HG02870 (cell line): ENCODE results near the gene AGO3.

ENCODE experiments used
- ATAC-seq: cut with Tn5 transposase; IDR thresholded peaks from one replicate; pipeline ENCODE4 v1.9.1; 2021; ENCODE audit warnings: mild to moderate bottlenecking, moderate library complexity; ENCODE audit not compliant: unreplicated experiment

The AGO3 gene

DNA sequence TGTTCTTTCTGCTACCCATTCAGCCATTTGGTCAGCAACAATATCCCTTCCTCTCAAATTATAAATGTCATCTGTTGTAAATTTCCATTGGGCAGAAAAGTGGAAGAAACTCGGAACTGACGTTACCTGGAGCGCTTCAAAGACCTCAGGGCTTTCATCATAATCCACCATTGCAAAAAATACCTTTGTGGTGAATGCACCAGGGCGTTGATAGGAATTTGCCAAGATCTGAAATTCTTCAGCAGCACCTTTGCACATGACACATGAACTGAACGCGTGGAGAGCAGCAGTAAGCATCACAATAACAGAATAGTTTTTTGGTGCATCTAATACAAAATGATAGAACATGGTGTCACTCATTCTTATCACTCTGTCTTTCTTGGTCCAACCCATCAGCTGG lies 149.9 kb downstream of the AGO3 start:
- no peak for ATAC-seq

DNA sequence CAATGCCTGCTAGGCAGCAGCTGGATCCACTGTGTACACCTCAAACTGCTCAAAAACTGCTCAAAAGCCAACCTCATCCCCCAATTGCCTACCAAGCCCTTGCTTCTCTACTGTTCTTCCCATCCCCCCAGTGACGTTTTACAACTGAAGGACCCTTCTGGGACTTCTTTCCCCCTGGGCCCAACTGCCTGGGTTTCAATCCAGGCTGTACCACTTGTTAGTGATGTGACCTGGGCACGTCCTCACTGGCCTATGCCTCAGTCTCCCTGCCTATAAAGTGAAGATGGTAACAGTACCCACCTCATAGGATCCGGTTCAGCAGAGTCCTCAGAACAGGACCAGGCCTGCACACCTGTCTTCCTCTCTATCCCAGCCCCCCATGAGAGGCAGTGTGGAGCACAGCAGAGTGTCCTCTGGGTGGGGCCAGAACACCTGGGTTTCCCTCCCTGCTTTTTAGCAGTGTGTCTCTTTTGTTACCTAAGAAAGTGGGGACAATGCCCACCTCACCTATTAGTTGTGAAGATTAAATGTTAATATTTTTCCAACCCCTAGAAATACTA lies 151.1 kb downstream of the AGO3 start:
- ATAC-seq = no peak

DNA sequence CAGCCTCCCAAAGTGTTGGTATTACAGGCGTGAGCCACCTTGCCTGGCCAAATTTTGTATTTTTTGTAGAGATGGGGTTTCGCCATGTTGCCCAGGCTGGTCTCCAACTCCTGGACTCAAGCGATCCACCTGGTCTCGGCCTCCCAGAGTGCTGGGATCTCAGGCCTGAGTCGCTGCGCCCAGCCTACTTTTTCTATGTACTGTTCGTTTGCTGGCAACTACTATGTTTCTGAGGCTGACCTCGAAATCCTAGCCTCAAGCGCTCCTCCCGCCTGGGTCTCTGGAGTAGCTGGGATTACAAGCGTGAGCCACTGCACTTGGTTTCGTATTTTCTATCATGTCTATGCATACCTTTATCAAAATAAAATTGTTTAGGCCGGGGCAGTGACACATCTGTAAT lies 152.3 kb downstream of the AGO3 start:
- no peak for ATAC-seq

DNA sequence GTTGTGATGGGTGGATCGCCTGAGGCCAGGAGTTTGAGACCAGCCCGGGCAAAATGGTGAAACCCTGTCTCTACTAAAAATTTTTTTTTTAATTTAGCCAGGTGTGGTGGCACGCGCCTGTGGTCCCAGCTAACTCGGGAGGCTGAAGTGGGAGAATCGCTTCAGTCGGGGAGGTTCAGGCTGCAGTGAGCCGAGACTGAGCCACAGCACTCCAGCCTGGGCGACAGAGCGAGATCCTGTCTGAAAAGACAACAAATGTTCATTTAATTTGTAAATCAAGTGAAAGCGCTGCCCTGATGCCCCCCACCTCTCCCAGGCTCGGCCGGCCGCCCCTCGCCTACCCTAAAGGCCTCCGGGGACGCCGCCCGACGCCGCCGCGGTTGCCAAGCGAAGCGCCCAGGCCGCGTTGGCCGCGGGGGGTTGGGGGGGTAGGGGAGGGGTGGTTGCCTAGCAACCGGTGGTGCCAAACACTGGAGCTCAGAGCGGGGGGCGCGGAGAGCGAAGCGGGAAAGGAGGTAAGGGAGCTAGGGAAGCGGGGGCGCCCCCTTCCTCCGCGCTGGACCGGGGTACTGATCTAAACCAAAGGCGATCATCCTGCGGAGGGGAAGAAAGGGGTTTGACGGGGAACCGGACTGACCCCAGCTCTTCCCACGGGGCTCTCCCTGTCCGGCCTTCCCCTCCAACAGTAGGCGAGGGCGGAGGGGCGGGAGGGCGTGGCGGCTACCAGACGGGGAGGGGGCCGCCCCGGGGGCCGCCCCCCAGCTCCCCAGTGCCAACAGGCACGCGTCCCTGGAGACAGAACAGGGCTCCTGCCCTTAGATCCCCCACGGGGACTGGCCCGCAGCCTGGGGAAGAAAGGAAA lies 153.0 kb downstream of the AGO3 start, which contains the start of gene TEKT2:
TEKT2 (plus strand) TSS at position 460 of the 862 bp plus-strand sequence. CDS start 828 bp downstream, outside the sequence.
- no peak for ATAC-seq

DNA sequence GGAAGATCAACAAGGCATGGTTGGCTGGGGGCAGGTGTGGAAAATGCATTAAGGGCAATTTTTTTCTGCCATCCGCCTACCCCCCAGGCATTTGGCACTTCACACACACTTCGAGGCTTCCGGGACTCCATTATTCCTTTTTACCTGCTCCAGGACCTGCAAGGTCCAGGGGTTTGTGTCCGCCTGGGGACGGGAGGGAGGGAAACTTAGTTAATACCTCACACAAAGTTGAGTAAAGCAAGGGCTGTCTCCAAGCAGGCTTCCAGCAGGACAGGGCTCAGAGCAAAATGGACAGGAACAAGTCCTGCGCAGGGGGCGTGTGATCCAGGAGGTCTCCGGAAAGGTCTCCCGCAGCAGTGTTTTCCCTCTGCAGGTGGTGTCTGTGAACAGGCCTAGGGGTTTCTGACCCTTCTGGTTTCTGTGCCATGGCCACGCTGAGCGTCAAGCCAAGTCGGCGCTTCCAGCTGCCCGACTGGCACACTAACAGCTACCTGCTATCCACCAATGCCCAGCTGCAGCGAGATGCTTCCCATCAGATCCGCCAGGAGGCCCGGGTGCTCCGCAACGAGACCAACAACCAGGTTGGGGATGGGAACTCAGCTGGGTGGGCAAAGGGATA lies 153.7 kb downstream of the AGO3 start:
- ATAC-seq = no peak

DNA sequence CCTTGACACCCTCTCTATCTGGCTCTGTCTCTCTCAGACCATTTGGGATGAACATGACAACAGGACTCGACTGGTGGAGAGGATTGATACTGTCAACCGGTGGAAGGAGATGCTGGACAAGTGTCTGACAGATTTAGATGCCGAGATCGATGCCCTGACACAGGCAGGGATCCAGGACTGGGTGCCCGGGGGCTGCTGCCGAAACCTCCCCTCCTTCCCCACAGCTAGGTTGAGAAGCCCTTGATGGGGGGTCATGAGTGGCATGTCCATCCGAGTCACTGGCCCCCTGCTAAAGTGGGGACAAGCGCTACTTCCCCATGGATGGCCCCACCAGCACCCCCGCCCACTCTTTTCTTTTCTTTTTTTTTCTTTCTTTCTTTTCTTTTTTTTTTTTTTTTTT lies 154.2 kb downstream of the AGO3 start:
- ATAC-seq = no peak

DNA sequence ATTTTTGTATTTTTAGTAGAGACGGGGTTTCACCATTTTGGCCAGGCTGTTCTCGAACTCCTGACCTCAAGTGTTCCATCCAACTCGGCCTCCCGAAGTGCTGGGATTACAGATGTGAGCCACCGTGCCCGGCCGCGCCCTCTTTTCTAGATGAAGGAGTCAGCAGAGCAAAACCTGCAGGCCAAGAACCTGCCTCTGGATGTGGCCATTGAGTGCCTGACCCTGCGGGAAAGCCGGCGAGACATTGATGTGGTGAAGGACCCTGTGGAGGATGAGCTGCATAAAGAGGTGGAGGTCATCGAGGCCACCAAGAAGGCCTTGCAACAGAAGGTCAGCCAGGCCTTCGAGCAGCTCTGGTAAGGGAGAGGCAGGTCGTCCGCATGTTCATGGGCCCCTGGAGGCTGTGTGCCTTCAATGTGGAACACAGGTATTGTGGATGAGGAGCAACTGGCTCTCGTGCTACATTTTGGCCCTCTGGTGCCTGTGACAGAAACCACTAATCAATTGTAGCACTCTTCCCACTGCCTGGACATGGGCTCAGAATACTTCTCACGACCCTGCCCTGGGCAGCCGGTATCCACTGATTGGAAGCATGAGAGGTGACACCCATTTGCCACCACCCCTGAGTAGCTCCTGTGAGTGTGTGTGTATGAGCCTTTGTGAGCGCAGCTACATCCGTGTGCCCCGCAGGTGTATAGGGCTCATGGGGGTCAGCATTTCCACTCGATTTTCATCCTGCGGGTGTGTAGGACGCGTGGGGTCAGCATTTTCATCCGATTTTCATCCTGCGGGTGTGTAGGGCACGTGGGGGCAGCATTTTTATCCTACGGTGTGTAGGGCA lies 155.0 kb downstream of the AGO3 start:
- ATAC-seq = no peak

DNA sequence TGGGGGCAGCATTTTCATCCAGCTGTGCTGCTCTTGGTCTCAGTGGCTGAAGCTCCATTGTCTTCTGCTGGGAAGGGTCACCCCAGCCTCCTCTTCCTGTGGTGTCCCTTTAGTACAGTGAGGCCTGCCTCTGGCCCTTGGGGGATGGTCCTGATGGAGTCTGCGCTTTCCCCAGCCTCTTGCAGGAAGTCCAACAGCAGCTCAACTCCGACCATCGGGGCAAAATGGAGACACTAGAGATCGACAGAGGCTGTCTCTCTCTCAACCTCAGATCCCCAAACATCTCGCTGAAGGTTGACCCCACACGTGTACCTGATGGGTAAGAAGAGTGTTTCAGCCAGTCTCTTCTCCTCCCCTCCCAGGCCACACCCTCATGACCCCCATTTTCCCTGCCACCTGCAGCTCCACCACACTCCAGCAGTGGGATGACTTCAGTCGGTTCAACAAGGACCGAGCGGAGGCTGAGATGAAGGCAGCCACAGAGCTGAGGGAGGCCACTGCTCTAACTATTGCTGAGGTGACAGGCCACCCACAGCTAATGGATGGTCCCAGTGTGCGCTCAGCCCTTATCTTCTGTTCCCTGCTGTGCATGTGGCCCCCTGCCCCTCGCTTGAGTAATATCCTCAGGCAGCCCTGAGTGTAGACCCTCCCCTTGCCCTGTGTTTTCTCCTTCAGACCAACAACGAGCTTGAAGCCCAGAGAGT lies 155.8 kb downstream of the AGO3 start:
- ATAC-seq = no peak

DNA sequence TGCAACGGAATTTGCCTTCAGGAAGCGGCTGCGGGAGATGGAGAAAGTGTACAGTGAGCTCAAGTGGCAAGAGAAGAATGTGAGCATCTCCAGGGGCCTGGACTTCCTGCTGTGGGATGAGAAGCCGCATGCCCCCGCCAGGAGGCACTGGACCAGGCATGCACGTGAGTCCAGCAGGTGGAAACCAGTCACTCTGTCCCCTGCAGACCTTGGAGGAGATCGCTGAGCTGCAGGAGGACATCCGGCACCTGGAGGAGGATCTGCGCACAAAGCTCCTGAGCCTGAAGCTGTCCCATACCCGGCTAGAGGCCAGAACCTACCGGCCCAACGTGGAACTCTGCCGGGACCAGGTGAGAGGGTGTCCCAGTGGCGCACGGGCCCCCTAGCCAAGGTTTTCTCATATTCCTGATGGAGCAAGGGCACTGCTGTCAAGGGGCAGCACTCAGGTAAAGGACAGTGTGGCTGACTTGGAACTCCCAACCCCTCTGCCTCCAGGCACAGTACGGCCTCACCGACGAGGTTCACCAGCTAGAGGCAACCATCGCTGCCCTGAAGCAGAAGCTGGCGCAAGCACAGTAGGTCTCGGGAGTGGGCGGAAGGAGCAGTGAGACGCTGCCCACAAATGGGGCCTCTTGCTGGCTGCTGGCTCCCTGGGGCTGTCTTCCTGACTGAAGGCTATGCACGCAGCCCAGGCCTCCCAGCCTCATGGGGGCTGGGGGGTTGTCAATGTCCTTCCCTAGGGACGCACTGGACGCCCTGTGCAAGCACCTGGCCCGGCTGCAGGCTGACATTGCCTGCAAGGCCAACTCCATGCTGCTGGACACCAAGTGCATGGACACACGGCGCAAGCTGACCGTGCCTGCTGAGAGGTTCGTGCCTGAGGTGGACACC lies 156.6 kb downstream of the AGO3 start:
- ATAC-seq = no peak

DNA sequence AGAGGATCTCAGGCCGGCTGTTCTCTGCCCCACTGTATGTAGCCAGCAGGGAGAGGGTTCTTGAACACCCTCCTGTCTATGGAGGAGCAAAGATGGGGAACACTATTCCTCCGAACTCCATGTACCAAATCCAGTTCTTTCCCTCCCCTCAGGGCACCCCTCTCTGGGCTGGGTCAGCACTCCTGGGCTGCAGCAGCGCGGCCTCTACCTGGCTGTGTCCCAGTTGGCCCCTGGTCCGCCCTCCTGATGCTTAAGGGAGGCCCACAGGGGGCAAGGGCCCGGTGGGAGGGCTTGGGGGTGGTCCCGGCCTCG lies 157.3 kb downstream of the AGO3 start:
- ATAC-seq = peak; percentile 4

DNA sequence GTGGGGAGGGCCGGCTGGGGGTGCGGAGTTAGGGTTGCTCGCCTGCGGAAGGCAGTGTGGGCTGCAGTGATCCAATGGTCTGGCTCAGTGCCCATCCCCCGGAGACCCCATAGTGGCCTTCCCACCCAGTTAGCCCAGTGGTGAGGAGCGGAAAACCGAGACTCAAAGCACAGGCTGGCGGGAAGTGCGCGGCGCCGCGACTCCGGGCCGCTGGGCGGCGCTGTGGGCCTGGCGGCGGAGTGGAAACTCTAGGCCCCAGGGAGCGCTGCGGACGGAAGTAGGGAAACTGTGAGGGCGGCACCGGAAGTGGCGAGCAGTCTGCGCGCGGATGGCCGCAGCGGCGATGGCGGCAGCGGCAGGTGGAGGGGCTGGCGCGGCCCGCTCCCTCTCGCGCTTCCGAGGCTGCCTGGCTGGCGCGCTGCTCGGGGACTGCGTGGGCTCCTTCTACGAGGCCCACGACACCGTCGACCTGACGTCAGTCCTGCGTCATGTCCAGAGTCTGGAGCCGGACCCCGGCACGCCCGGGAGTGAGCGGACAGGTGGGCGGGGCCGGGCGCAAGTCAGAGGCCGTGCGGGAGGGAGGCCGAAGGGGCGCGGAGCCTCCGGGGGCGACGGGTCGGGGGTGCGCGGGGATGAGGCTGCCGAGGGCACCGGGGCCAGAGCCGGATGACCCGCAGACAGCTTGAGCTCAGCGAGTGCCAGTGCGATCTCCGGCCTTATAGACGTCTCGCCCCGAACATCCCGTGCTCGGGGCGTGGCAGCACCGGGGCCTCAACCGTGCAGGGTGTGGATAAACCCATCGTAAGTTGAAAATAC lies 157.9 kb downstream of the AGO3 start, which contains the start of gene ADPRS:
ADPRS (plus strand) TSS at position 316 of the 816 bp plus-strand sequence; CDS start at position 329, 13 bp downstream.
- ATAC-seq = peak; percentile 75

DNA sequence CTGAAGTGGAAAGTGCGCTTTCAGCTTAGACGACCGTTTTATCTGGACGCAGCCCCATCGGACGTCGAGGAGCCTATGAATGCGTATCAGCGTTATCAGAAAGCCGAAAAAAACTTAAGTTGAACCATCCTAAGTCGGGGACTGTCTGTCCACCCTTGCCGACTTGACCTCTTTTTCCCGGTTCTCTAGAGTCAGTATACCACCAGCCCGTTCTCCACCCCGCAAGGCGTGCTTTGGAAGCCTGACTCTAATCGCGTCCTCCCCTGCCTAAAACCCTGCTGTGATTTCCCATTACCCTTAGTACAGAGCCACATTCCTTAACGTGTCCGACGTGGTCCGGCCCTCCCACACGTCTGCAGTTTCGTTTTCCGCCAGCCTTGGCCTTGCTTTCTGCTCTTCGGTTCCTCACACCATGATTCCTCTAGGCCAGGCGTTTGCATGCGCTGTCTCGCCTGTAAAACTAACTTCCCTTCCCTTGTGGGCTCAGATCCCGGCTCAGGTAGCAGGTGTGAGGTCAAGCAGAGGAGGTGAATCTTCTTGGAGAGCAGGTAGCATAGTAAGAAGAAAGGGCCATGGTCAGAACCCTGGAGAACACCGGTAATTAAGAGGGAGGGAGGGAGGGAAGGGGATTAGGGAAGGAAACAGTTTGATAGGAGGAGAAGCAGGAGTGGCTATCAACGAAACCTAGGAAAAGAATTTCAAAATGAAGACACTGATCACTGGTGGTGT lies 158.7 kb downstream of the AGO3 start:
- ATAC-seq = no peak

DNA sequence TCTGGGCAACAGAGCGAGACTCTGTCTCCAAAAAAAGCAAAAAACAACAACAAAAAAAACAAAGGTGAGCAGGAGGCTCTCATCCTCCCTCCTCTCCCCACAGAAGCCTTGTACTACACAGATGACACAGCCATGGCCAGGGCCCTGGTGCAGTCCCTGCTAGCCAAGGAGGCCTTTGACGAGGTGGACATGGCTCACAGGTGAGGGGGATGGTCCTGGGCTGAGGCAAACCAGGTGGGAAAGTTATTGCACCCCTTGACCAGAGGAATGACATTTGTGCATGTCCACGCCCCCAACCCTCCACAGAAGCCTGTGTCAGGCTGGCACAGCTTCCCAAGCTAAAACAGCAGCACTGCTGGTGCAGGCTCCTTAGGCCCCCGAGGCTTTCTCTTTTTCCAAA lies 160.2 kb downstream of the AGO3 start:
- ATAC-seq = no peak

DNA sequence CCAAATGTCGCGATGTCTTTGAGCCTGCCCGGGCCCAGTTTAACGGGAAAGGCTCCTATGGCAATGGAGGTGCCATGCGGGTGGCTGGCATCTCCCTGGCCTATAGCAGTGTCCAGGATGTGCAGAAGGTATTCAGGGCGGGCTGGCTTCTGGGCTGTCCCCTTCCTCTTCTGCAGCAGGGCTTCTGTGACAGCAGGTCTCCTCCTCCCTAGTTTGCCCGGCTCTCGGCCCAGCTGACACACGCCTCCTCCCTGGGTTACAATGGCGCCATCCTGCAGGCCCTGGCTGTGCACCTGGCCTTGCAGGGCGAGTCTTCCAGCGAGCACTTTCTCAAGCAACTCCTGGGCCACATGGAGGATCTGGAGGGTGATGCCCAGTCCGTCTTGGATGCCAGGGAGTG lies 160.8 kb downstream of the AGO3 start:
- ATAC-seq = no peak

DNA sequence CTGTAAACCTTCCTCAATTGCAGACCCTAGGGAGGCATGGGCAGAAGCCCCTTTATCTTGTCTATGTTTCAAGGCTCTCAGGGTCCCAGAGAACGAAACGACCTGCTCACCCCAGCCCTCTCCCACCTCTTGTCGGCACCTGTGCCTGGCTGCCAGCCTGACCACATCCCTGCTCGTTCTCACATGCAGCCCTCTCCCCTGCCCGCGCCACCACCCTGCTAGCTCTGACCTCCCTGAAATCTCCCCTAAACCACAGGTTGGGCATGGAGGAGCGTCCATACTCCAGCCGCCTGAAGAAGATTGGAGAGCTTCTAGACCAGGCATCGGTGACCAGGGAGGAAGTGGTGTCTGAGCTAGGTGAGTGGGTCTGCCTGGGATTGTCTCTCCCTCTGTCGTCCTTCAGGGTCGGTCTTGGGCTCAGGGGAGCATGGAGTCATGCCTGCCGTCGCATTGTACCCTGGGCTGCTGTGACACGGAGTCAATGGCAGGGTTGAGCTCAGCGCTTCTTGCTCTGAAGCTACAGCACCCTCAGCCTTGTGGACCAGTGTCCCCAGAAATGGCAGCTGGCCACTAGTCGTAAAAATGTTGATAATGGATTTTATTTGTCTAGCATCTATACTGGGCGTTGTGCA lies 161.4 kb downstream of the AGO3 start:
- ATAC-seq = no peak

DNA sequence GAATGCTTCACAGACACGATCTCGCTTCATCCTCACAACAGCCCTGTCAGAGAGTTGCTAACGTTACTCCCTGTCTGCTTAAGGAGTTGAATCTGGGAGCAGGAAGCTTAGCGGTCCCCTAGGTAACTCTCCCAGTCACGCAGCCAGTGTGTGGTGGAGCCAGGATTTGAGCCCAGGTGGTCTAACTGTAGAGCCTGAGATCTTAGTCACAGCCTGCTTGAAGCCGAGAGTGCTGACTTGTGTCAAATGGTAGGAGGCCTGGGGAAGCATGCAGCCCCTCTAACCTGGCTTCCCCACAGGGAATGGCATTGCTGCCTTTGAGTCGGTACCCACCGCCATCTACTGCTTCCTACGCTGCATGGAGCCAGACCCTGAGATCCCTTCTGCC lies 161.9 kb downstream of the AGO3 start:
- no peak for ATAC-seq

DNA sequence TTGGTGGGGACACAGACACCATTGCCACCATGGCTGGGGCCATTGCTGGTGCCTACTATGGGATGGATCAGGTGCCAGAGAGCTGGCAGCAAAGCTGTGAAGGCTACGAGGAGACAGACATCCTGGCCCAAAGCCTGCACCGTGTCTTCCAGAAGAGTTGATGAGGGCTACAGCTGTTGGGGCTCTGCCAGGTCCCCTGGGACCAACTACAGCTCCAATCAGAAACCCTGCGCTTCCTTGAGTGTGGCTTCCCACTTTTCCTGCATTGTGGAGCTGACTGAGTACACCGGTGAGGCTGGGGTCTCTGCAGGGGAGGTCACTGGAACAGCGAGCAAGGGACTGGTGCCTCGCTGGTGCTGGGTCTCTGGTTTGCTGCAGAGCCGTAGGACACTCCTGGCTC lies 162.3 kb downstream of the AGO3 start:
- ATAC-seq = no peak

DNA sequence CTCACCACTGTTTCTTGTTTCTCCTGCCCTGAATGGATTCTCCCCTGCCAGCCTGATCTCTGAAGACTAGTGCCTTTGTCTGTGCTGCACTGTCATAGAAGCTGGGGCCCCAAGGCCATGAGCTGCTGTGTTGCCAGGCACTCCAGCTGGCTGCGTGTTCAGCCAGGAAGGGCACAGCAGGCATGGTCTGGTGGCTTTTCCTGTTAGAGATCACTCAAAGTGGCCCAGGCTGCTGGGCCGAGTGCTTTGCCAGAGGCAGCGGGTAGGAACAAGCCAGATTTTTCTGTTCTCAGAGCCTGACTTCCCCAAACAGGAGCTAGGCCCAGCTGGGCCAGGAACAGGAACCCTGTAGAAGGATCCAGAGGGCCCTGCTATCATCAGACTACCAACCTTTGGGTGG lies 163.0 kb downstream of the AGO3 start:
- no peak for ATAC-seq
